ENCODE results near the gene WDR70. TPM values are rescaled to one million over a fixed set of nuclear protein-coding genes. Genes with fewer than 3 reads are reported as not detected.

Gene WDR70
- total RNA-seq, 2 donors from 2014 or later = 25.9 to 27.0 TPM

DNA sequence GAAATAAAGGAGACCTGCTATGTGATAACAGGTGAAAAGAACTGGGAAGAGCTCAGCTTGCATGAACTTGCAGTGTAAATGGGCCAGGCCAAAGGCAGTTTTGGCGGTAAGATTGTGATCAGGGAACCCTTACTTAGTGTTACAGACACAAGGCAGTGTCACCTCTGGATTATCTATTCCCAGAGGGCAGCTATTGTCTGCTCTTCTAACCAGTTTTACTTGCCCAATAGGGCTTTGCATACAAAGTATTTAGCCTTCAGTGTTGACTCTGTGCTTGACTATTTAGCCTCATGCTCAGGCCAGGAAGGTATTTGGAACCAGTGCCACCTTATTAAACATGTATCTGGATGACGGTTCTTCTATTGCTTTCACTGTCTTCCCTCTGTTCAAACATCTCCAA lies 422.4 kb downstream of the WDR70 start:
- no peaks in the 10 kb centered on the region for H3K27me3 ChIP-seq
- no peaks in the 10 kb centered on the region for H3K36me3 ChIP-seq (replicated peaks in 1 of 2; ENCODE audit: insufficient read depth in 1 of 2, low read depth in 2 of 2)
- WGBS, 2 donors = 51 to 68% methylated on average over 2 of the region's 2 CpGs
- intact Hi-C loops (cut with DNase I) = no loop called here
- no peak overlapping the region for H3K4me3 ChIP-seq
- no peak for ATAC-seq
- H3K9me3 ChIP-seq = no peaks in the 10 kb centered on the region
- no peaks in the 10 kb centered on the region for H3K4me1 ChIP-seq
- no peak overlapping the region for H3K27ac ChIP-seq
- no peak for DNase-seq
- TF ChIP-seq, protein P1, sequence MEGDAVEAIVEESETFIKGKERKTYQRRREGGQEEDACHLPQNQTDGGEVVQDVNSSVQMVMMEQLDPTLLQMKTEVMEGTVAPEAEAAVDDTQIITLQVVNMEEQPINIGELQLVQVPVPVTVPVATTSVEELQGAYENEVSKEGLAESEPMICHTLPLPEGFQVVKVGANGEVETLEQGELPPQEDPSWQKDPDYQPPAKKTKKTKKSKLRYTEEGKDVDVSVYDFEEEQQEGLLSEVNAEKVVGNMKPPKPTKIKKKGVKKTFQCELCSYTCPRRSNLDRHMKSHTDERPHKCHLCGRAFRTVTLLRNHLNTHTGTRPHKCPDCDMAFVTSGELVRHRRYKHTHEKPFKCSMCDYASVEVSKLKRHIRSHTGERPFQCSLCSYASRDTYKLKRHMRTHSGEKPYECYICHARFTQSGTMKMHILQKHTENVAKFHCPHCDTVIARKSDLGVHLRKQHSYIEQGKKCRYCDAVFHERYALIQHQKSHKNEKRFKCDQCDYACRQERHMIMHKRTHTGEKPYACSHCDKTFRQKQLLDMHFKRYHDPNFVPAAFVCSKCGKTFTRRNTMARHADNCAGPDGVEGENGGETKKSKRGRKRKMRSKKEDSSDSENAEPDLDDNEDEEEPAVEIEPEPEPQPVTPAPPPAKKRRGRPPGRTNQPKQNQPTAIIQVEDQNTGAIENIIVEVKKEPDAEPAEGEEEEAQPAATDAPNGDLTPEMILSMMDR (IDR thresholded peaks at IDR 0.05) = no peak
- no peak for TF ChIP-seq POLR2A (IDR thresholded peaks at IDR 0.05)

Small RNAs within 50 kb of the gene (small RNA-seq; reads per million reads assigned to genes)
- gene RNU6-1190P (not detected), gene RNU6-484P (not detected)

Other genes starting within 250 kb of the WDR70 start
- 10 to 100 TPM; 21.1 to 39.2 TPM for gene CPLANE1, start 129.9 kb upstream of the WDR70 start, total RNA-seq
- 10 to 100 TPM; 10.2 to 10.6 TPM for gene NUP155, start 8.2 kb upstream of the WDR70 start, total RNA-seq